Endothelial cell of umbilical vein (primary cell): ENCODE measurements around the gene LTB4R. TPM values are rescaled to one million over a fixed set of nuclear protein-coding genes. Genes with fewer than 3 reads are reported as not detected.

Experiments used
- BruUV-seq: library from RNA; stranded (reverse); fragments of 400-500 nt; replicated peaks from 2 replicates; lab custom pipeline; 2021; lab: Mats Ljungman, UMichigan
- CTCF ChIA-PET: fragments of 300-600, 350-600 bp; sonication (Branson Sonifier 250); formaldehyde crosslinking; loops from one replicate; lab custom pipeline; 2021; ENCODE audit warnings: antibody characterized with exemption, inconsistent platforms; lab: Charles Lee
- POLR2A ChIA-PET: fragments of 300-600, 350-600 bp; sonication (Branson Sonifier 250); formaldehyde crosslinking; loops from one replicate; lab custom pipeline; 2021; ENCODE audit warnings: antibody characterized with exemption, inconsistent platforms; lab: Charles Lee
- DNase-seq: peaks from one replicate; pipeline ENCODE4 v3.0.0-alpha.2; 2011; ENCODE audit warnings: low read depth, low spot score
- FAIRE-seq: peaks from 2 replicates; lab custom pipeline; 2011; peaks lifted over from hg19 to GRCh38; lab: Jason Lieb, UNC
- H2AFZ ChIP-seq: 2 replicates; pipeline ENCODE4 v1.6.0; 2012; ENCODE audit warnings: low read depth, low read length, control low read depth, inconsistent platforms
- H3K27ac ChIP-seq: 2 replicates; pipeline ENCODE4 v1.5.1; 2011; ENCODE audit warnings: low read depth, mild to moderate bottlenecking, control low read depth, low read length, moderate library complexity; ENCODE audit not compliant: insufficient read depth
- H3K27me3 ChIP-seq, 2 experiments: 2 replicates each; pipeline versions ENCODE4 v1.6.0 to v1.6.1; 2011; ENCODE audit warnings: low read length in 2 of 2, mixed read lengths in 1 of 2; ENCODE audit not compliant: control insufficient read depth in 2 of 2, insufficient read depth in 2 of 2
- H3K36me3 ChIP-seq, 2 experiments: 2 replicates in 1 of 2; 3 replicates in 1 of 2; pipeline ENCODE4 v1.5.1; 2011; ENCODE audit warnings: low read length in 2 of 2, mild to moderate bottlenecking in 1 of 2, moderate library complexity in 1 of 2; ENCODE audit not compliant: control insufficient read depth in 2 of 2, insufficient read depth in 2 of 2; ENCODE audit errors: extremely low read depth in 1 of 2
- H3K4me1 ChIP-seq: 3 replicates; pipeline ENCODE4 v1.5.1; 2011; ENCODE audit warnings: mild to moderate bottlenecking, low read length; ENCODE audit not compliant: control insufficient read depth, insufficient read depth; ENCODE audit errors: extremely low read depth
- H3K4me2 ChIP-seq: 2 replicates; pipeline ENCODE4 v1.6.1; 2011; ENCODE audit warnings: low read length, control low read depth, mixed read lengths; ENCODE audit not compliant: insufficient read depth
- H3K4me3 ChIP-seq, 3 experiments: fragments of 200-600 bp in 1 of 3; sonication (generic), shearing (Covaris generic) in 1 of 3; replicated peaks in 1 of 3; 2 replicates each; pipeline ENCODE4 v1.5.1; 2011 to 2016; ENCODE audit warnings: control low read depth in 3 of 3, low read length in 3 of 3, mild to moderate bottlenecking in 2 of 3, inconsistent platforms in 1 of 3, low read depth in 1 of 3, moderate library complexity in 1 of 3; ENCODE audit not compliant: insufficient read depth in 1 of 3
- H3K79me2 ChIP-seq: 2 replicates; pipeline ENCODE4 v1.6.0; 2012; ENCODE audit warnings: low read length, inconsistent platforms; ENCODE audit not compliant: control insufficient read depth, insufficient read depth
- H3K9ac ChIP-seq: replicated peaks from 2 replicates; pipeline ENCODE3; 2011; ENCODE audit warnings: low read length, control low read depth; ENCODE audit not compliant: insufficient read depth; ENCODE audit errors: extremely low read depth
- H3K9me1 ChIP-seq: replicated peaks from 3 replicates; pipeline ENCODE4 v1.6.0; 2011; ENCODE audit warnings: mild to moderate bottlenecking, low read length; ENCODE audit not compliant: control insufficient read depth, insufficient read depth; ENCODE audit errors: extremely low read depth
- H3K9me3 ChIP-seq: replicated peaks from 2 replicates; pipeline ENCODE4 v1.5.1; 2012; ENCODE audit warnings: low read length, inconsistent platforms; ENCODE audit not compliant: control insufficient read depth, insufficient read depth
- H4K20me1 ChIP-seq: replicated peaks from 2 replicates; pipeline ENCODE3; 2011; ENCODE audit warnings: mild to moderate bottlenecking, low read length; ENCODE audit not compliant: control insufficient read depth, insufficient read depth; ENCODE audit errors: extremely low read depth
- EZH2 ChIP-seq: IDR thresholded peaks from 2 replicates; pipeline ENCODE4 v1.6.1; 2012; ENCODE audit warnings: borderline replicate concordance, low read depth, mild to moderate bottlenecking, moderate library complexity, low read length, inconsistent platforms; ENCODE audit not compliant: severe bottlenecking
- FOS ChIP-seq: IDR thresholded peaks from 2 replicates; pipeline ENCODE4 v1.6.1; 2011; ENCODE audit warnings: mild to moderate bottlenecking, low read length, moderate library complexity, borderline replicate concordance; ENCODE audit not compliant: insufficient read depth
- GATA2 ChIP-seq: IDR thresholded peaks from 2 replicates; pipeline ENCODE4 v1.7.0; 2011; ENCODE audit warnings: low read depth, mild to moderate bottlenecking, moderate library complexity, mixed read lengths, low read length; ENCODE audit not compliant: insufficient read length, insufficient read depth
- JUN ChIP-seq: IDR thresholded peaks from 2 replicates; pipeline ENCODE4 v1.6.1; 2011; ENCODE audit warnings: borderline replicate concordance, low read depth; ENCODE audit not compliant: insufficient read length, insufficient read depth
- MAX ChIP-seq: IDR thresholded peaks from 2 replicates; pipeline ENCODE4 v1.6.1; 2011; ENCODE audit not compliant: insufficient read depth, insufficient read length
- MYC ChIP-seq: IDR thresholded peaks from one replicate; pipeline ENCODE4 v1.6.1; 2011; ENCODE audit warnings: mild to moderate bottlenecking, low read depth, low read length
- POLR2A ChIP-seq: IDR thresholded peaks from 2 replicates; pipeline ENCODE4 v1.6.1; 2012; ENCODE audit warnings: low read depth, mild to moderate bottlenecking, control low read depth, low read length
- POLR2AphosphoS5 ChIP-seq: IDR thresholded peaks from 2 replicates; pipeline ENCODE4 v1.6.1; 2012; ENCODE audit warnings: low read depth, mild to moderate bottlenecking, control low read depth, low read length, moderate library complexity; ENCODE audit not compliant: insufficient read depth
- dilution Hi-C: fragments of 300-500 bp; cut with MboI; formaldehyde crosslinking; loops from one replicate; pipeline ENCODE4 v1.15.0; 2019; ENCODE audit warnings: low sequenced_read_pairs; ENCODE audit not compliant: extremely low pct_ligation_motif_present
- intact Hi-C: fragments of 100-400 bp; cut with micrococcal nuclease; formaldehyde crosslinking; loops from one replicate; pipeline ENCODE4 v1.10.0; 2022
- polyA plus RNA-seq, 4 experiments: library from polyadenylated mRNA; depleted of rRNA in 3 of 4; stranded (reverse) in 3 of 4; unstranded in 1 of 4; fragments of >200 nt; gene quantifications; 2 replicates each; pipeline versions ENCODE4 v1.2.1 to v1.2.3, GENCODE V29; 2011 to 2012; ENCODE audit warnings: missing spikeins in 1 of 4
- total RNA-seq: library from RNA; stranded (reverse); gene quantifications from 2 replicates; pipeline ENCODE4 v1.2.3, GENCODE V29; 2021
- TF ChIP-seq, protein P1 (sequence below), 2 donors: IDR thresholded peaks; 1 replicate in 1 of 2; 2 replicates in 1 of 2; pipeline ENCODE4 v1.5.1; 2011; ENCODE audit warnings: low read length in 2 of 2, mild to moderate bottlenecking in 2 of 2, moderate library complexity in 2 of 2, control low read depth in 1 of 2, inconsistent platforms in 1 of 2, low read depth in 1 of 2; ENCODE audit not compliant: insufficient read depth in 1 of 2; ENCODE audit errors: extremely low read depth in 1 of 2

The LTB4R gene
- total and polyA plus RNA-seq, 2 donors (not counting 3 experiments of a cell fraction or from before 2014, with no cell fraction given) = 9.1 to 10.5 TPM

DNA sequence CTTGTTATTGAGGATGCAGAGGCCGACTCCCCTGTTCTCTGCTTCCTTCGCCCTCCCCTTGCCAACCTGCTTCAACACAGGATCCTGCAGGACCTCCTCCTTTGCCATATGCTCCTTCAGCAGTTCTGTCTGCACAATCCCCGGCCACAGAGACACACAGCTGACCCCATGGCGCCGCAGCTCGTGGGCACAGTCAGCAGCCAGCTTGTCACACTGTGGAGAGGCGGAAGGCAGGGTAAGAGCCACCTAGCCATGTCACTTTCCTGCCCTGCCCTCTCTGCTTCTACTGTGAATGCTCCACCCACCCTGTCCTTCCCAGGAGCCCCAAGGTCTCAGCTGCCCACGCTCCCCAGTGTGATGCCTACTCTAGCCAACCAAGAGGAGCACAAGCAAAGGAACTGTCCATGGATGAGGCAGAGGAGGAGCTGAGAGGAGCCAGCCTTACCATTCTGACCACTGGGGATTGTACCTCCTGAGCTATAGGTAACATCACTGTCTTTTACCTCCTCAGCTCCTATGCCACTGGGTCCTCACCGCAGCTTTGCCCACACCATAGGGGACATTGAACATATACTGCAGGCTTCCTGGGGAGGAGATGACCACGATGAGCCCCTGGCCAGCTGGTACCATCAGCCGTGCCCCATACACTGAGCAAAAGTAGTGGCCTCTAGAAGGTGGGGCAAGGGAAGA is 19.0 kb upstream of the LTB4R start:
- ChIA-PET CTCF (interaction anchor here (0.6 to 1.9 kb wide), 6 partner anchors 10 to 111 kb away, joined by 3 to 13 read pairs (median 4); partner anchors contain the start of genes CIDEB, MDP1 and TINF2), POLR2A (no interaction called here)
- DNase-seq = no peak
- no peak overlapping the region for H2AFZ ChIP-seq
- intact Hi-C loops = no loop called here
- H3K4me2 ChIP-seq = no peak overlapping the region
- no peak overlapping the region for H3K4me3 ChIP-seq
- H3K9me1 ChIP-seq = no peaks in the 10 kb centered on the region
- no peaks in the 10 kb centered on the region for H4K20me1 ChIP-seq
- TF ChIP-seq JUN (no peak), MYC (no peak), FOS (no peak), GATA2 (no peak), EZH2 (no peak), POLR2A (no peak), POLR2AphosphoS5 (no peak), MAX (no peak)
- TF ChIP-seq, protein P1, sequence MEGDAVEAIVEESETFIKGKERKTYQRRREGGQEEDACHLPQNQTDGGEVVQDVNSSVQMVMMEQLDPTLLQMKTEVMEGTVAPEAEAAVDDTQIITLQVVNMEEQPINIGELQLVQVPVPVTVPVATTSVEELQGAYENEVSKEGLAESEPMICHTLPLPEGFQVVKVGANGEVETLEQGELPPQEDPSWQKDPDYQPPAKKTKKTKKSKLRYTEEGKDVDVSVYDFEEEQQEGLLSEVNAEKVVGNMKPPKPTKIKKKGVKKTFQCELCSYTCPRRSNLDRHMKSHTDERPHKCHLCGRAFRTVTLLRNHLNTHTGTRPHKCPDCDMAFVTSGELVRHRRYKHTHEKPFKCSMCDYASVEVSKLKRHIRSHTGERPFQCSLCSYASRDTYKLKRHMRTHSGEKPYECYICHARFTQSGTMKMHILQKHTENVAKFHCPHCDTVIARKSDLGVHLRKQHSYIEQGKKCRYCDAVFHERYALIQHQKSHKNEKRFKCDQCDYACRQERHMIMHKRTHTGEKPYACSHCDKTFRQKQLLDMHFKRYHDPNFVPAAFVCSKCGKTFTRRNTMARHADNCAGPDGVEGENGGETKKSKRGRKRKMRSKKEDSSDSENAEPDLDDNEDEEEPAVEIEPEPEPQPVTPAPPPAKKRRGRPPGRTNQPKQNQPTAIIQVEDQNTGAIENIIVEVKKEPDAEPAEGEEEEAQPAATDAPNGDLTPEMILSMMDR (IDR thresholded peaks at IDR 0.05; ENCODE audit: extremely low read depth in 1 of 2, insufficient read depth in 1 of 2, low read depth in 1 of 2, low read length in 2 of 2) = no peak
- peaks cover 5 to 19% of the 10 kb centered on the region in 2 experiments for H3K36me3 ChIP-seq
- H3K27me3 ChIP-seq = no peaks in the 10 kb centered on the region
- H3K79me2 ChIP-seq = no peaks in the 10 kb centered on the region
- no TSS peak for BruUV-seq
- dilution Hi-C loops = no loop called here
- no peak for FAIRE-seq
- peaks cover 8% of the 10 kb centered on the region for H3K4me1 ChIP-seq
- no peak overlapping the region for H3K27ac ChIP-seq
- H3K9ac ChIP-seq = no peak overlapping the region
- H3K9me3 ChIP-seq = no peaks in the 10 kb centered on the region
